IPS-20b (cell line): ENCODE results near the gene MBD3L2B.
"Not testable (repeated sequence)": the region's sequence is repeated elsewhere in the genome, so short reads cannot be mapped to it uniquely, and the experiment has no call there.

Source experiments
- H3K27ac ChIP-seq: one replicate; pipeline ENCODE4 v1.5.1; 2013; ENCODE audit warnings: low read length
- H3K27me3 ChIP-seq: 2 replicates; pipeline ENCODE4 v1.6.1; 2013; ENCODE audit warnings: mild to moderate bottlenecking, low read length, inconsistent platforms; ENCODE audit not compliant: insufficient read depth
- H3K36me3 ChIP-seq: 2 replicates; pipeline ENCODE4 v1.6.1; 2013; ENCODE audit warnings: low read depth, mild to moderate bottlenecking, inconsistent platforms, low read length, moderate library complexity; ENCODE audit not compliant: insufficient read depth
- H3K4me1 ChIP-seq: 2 replicates; pipeline ENCODE4 v1.6.1; 2013; ENCODE audit warnings: mild to moderate bottlenecking, control low read depth, inconsistent platforms, low read length, moderate library complexity; ENCODE audit not compliant: insufficient read depth
- H3K4me3 ChIP-seq: 2 replicates; pipeline ENCODE4 v1.5.1; 2013; ENCODE audit warnings: mild to moderate bottlenecking, low read length, inconsistent platforms
- H3K9ac ChIP-seq: 2 replicates; pipeline ENCODE4 v1.6.1; 2013; ENCODE audit warnings: low read depth, mild to moderate bottlenecking, inconsistent platforms, low read length, moderate library complexity
- H3K9me3 ChIP-seq: 2 replicates; pipeline ENCODE4 v1.6.1; 2013; ENCODE audit warnings: mild to moderate bottlenecking, low read depth, low read length, inconsistent platforms; ENCODE audit not compliant: insufficient read depth

The MBD3L2B gene

DNA sequence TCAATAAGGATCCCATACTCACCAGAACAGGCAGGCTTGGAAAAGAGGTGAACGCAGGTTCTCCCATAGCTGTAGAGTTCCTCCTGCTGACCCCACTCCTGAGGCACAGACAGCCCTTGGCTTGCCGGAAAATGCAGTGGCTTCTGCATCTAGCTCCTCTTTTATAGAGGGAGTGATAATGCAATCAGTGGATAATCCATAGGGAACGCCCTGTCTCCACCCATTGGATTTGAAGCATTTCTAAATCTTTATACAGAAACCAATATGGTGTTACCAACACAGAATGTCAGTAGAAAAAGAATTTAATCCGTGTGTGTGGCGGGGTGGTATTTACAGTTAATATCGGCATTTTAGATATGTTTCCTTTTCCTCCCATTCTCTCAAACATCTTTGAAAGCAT is at the start of gene MBD3L2B:
TSS of gene MBD3L2B (minus strand) at position 101 of the 400 bp plus-strand sequence. CDS start at position 67, 34 bp downstream.
- not testable (repeated sequence) for H3K36me3 ChIP-seq, H3K27ac ChIP-seq, H3K27me3 ChIP-seq, H3K9ac ChIP-seq, H3K4me1 ChIP-seq, H3K4me3 ChIP-seq
- H3K9me3 ChIP-seq: peaks cover 25% of the 10 kb centered on the region

DNA sequence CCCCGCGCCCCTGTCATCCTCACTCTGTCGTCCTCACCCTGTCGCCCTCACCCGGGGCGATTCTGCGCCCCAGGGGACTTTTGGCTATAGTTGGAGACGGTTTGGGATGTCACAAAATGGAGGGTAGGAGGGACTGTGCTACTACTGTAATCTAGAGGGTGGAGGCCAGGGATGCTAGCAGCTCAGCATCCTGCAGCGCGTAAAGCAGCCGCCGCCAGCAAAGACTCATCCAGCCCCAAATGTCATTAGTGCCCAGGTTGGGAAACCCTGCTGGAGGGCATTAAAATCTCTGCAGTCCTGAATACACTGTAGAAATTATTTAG is 48.6 kb upstream of the MBD3L2B start:
- H3K27me3 ChIP-seq: no peaks in the 10 kb centered on the region
- H3K27ac ChIP-seq: no peak overlapping the region
- no peaks in the 10 kb centered on the region for H3K4me1 ChIP-seq
- peak overlapping the region; percentile 88; the same call in 1 of the 2 replicates for H3K9ac ChIP-seq
- peaks cover 27% of the 10 kb centered on the region for H3K36me3 ChIP-seq
- peaks cover 14% of the 10 kb centered on the region; the same call in 1 of the 2 replicates for H3K9me3 ChIP-seq
- peak overlapping the region; percentile 73 for H3K4me3 ChIP-seq

DNA sequence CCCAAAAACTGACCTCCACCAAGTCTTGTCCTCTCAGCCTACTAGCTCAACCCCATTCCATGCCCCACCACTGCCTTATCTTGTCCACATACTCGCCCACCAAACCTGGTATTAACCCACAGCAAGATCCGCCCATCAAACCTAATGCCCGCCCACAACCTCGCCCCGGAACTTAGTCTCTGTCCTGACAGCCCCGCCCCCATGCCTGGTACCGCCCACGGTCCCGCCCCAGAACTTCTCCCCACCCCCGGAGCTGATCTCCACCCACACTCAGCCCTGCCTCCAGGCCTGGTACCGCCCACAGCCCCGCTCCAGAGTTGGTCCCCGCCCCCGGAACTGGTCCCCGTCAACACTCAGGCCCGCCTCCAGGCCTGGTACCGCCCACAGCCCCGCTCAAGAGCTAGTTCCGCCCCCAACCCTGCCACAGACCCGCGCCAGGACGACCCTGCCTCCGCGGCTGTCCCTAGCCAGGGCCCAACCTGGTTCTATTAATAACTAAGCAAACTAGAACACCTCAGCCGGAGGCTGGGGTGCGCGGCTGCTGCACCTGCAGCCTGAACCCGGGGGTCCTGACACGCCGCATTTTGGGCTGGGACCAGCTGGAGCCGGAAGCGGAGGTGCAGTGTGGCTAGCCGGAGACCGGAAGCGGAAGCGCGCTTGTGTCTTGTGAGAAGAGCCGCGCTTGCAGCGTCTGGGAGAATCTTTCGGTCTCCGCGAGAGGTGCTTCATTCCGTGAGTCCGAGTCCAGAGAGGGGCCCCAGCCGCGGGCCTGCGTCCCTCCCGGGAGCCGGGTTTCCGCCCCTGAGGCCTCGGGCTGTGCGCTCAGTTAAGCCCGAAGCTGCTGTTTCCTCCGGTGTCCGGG is 48.0 kb upstream of the MBD3L2B start, which contains the start of gene ZNF557:
TSS of gene ZNF557 (plus strand) at position 662 of the 862 bp plus-strand sequence. CDS start 5,372 bp downstream, outside the sequence.
- peak within 1 kb of the TSS; percentile 73 for H3K4me3 ChIP-seq
- H3K27me3 ChIP-seq: no peaks in the 10 kb centered on the region
- peak within 1 kb of the TSS; percentile 88; the same call in 1 of the 2 replicates for H3K9ac ChIP-seq
- peak within 1 kb of the TSS; percentile 94 for H3K27ac ChIP-seq
- peaks cover 14% of the 10 kb centered on the region; the same call in 1 of the 2 replicates for H3K9me3 ChIP-seq
- H3K4me1 ChIP-seq: no peaks in the 10 kb centered on the region
- peaks cover 22% of the 10 kb centered on the region for H3K36me3 ChIP-seq

DNA sequence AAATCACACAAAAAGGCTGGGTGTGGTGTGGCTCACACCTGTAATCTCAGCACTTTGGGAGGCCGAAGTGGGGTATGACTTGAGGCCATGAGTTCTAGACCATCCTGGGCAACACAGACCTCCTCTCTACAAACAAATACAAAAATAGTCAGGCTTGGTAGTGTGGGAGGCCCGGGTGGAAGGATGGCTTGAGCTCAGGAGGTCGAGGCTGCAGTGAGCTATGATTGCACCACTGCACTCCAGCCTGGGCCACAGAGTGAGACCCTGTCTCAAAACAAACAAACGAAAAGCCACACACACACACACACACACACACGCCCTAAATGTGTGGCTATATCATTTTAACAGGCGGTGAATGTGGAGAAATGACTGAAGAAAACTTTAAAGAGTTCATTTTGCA is 47.4 kb upstream of the MBD3L2B start:
- H3K27me3 ChIP-seq: no peaks in the 10 kb centered on the region
- H3K4me3 ChIP-seq: peak overlapping the region; percentile 58
- H3K36me3 ChIP-seq: peaks cover 18% of the 10 kb centered on the region
- H3K4me1 ChIP-seq: no peaks in the 10 kb centered on the region
- H3K27ac ChIP-seq: no peak overlapping the region
- H3K9me3 ChIP-seq: peaks cover 17% of the 10 kb centered on the region
- H3K9ac ChIP-seq: no peak overlapping the region

DNA sequence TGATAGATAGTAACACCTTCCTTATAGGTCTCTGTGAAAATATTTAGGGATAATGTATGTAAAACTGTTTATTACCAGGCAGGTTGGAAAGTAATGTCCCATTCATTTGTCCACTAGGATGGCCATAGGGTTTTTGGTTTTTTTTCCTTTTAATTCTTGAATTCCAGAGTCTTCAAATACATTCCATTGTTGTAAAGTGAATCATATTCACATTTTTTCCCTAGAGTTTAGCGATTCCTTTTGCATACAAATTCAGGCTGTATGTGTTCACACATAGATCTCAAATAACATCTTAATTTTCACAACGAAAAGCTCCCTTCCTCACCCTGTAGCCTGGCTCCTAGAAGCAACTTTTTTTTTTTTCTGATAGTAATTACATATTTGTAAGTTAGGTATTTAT is 46.5 kb upstream of the MBD3L2B start:
- H3K36me3 ChIP-seq: peaks cover 12% of the 10 kb centered on the region
- no peak overlapping the region for H3K4me3 ChIP-seq
- H3K9me3 ChIP-seq: peaks cover 22% of the 10 kb centered on the region
- H3K9ac ChIP-seq: no peak overlapping the region
- no peak overlapping the region for H3K27ac ChIP-seq
- no peaks in the 10 kb centered on the region for H3K4me1 ChIP-seq
- no peaks in the 10 kb centered on the region for H3K27me3 ChIP-seq

DNA sequence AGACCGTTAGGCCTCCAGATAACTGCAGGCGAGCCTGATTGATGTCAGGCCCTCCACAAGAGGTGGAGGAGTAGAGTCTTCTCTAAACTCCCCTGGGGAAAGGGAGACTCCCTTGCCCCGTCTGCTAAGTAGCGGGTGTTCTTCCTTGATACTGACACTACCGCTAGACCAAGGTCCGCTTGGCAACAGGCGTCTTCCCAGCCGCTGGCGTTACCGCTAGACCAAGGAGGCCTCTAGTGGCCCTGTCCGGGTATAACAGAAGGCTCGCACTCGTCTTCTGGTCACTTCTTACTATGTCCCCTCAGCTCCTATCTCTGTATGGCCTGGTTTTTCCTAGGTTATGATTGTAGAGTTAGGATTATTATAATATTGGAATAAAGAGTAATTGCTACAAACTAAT is 45.9 kb upstream of the MBD3L2B start:
- not testable (repeated sequence) for H3K4me1 ChIP-seq, H3K9ac ChIP-seq, H3K36me3 ChIP-seq, H3K4me3 ChIP-seq, H3K27ac ChIP-seq, H3K27me3 ChIP-seq
- H3K9me3 ChIP-seq: peaks cover 22% of the 10 kb centered on the region

DNA sequence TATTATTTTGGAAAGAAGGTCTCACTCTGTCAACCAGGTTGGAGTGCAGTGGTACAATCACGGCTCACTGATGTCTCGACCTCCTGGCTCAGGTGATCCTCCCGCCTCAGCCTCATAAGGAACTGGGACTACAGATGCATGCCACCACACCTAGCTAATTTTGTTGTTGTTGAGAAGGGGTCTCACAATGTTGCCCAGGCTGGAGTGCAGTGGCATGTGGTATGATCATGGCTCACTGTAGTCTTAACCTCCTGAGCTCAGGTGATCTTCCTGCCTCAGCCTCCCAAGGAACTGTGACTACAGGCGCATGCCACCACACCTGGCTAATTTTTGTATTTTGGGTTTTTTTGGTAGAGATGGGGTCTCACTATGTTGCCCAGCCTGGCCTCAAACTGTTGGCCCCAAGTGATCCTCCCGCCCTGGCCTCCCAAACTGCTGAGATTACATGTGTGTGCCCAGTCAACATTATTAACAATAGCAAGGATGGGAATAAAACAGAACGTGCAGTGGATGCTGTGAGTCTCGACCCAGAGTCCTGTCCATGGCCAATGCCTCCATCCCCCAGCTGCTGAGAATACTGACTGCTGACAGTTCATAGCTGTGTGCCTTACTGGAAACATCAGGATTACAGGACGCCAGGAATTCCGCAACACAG is 42.7 kb upstream of the MBD3L2B start:
- no peak overlapping the region for H3K9ac ChIP-seq
- no peaks in the 10 kb centered on the region for H3K4me1 ChIP-seq
- no peak overlapping the region for H3K27ac ChIP-seq
- H3K4me3 ChIP-seq: no peak overlapping the region
- no peaks in the 10 kb centered on the region for H3K27me3 ChIP-seq
- no peaks in the 10 kb centered on the region for H3K36me3 ChIP-seq
- peaks cover 21% of the 10 kb centered on the region for H3K9me3 ChIP-seq

DNA sequence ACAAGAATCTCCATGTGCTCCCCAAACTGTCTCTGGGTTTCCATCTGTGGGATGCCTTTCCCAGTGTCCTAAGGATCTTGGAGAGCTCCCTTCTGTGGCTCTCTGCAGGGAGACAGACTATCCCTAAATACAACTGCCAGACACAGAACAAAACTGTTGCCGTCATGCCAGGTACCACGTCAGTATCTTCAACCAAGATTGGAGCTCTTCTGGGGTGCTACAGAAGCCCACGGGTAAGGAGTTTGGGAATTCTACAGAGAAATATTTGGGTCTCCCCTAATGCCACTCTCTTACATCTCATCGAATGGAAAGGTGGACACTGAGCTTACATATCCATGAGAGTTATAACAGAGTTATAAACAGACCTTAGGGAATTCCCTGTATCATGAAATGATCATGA is 42.1 kb upstream of the MBD3L2B start:
- Histone ChIP-seq H3K27ac (no peak overlapping the region), H3K9ac (no peak overlapping the region), H3K4me3 (no peak overlapping the region), H3K4me1 (no peaks in the 10 kb centered on the region), H3K36me3 (no peaks in the 10 kb centered on the region), H3K27me3 (no peaks in the 10 kb centered on the region), H3K9me3 (peaks cover 15% of the 10 kb centered on the region)

DNA sequence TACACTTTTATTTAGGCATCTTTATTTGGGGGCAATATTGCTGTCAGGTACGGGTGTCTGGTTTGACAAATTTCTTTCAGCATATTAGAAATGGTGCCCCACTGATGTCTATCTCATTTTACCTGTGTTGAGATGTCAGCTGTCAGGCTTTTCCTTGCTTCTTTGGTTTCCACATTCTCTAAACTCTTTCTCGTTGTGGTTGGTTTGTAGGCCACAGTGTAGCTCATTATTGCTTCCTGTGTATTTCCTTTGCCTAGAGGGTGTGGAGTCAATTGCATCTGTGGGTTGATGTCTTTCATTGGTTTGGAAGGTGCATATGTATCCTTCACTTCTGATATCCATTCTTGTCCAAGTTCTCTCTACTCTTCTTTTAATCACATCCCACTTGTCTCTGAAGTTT is 38.7 kb upstream of the MBD3L2B start:
- H3K36me3 ChIP-seq, H3K27me3 ChIP-seq, H3K9ac ChIP-seq: not testable (repeated sequence)

DNA sequence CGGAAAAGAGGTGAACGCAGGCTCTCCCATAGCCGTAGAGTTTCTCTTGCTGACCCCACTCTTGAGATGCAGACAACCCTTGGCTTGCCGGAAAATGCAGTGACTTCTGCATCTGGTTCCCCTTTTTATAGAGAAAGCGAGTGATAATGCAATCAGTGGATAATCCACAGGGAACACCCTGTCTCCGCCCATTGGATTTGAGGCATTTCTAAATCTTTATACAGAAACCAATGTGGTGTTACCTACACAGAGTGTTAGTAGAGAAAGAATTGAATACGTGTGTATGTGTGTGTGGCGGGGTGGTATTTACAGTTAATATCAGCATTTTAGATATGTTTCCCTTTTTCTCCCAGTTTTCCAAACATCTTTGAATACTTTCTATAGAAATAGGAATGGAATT is 37.3 kb upstream of the MBD3L2B start, which contains the start of gene MBD3L3:
TSS of gene MBD3L3 (minus strand) at position 101 of the 400 bp plus-strand sequence. CDS start at position 30, 71 bp downstream.
- not testable (repeated sequence) for H3K9me3 ChIP-seq, H3K36me3 ChIP-seq, H3K4me1 ChIP-seq, H3K27ac ChIP-seq, H3K9ac ChIP-seq, H3K27me3 ChIP-seq, H3K4me3 ChIP-seq

More for the DNA sequence above, 38.7 kb upstream of the MBD3L2B start:
- not testable (repeated sequence) for H3K9me3 ChIP-seq, H3K4me3 ChIP-seq, H3K4me1 ChIP-seq, H3K27ac ChIP-seq

DNA sequence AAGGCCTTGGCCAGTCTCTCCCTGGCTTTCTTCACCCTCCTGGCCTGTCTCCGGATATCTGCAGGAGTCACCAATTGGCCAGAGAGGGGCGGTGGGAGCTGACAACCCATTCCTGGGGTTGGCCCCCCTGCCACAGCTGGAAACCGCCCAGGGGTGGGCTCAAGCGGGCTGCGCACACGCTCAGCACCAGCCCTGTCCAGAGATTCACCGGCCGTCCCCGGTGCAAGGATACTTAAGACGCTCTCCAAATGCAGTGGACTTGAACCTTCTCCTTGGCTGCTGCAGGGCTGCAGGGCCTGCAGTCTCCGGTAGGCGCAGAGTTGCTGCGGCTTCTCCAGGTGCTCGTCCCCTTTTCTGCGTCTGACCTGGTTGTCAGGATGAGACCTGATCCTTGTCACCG is 35.1 kb upstream of the MBD3L2B start:
- H3K4me1 ChIP-seq, H3K27me3 ChIP-seq, H3K36me3 ChIP-seq, H3K4me3 ChIP-seq, H3K9ac ChIP-seq, H3K9me3 ChIP-seq, H3K27ac ChIP-seq: not testable (repeated sequence)

DNA sequence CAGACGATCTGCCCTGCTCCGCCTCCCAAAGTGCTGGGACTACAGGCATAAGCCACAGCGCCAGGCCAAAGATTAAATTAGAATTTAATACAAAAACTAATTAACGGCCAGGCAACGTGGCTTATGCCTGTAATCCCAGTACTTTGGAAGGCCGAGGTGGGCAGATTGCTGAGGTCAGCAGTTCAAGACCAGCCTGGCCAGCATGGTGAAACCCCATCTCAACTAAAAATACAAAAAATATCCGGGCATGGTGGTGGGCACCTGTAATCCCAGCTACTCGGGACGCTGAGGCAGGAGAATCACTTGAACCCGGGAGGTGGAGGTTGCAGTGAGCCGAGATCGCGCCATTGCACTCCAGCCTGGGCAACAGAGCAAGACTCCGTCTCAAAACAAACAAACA is 34.4 kb upstream of the MBD3L2B start:
- H3K4me3 ChIP-seq, H3K9me3 ChIP-seq, H3K27ac ChIP-seq, H3K4me1 ChIP-seq, H3K27me3 ChIP-seq, H3K9ac ChIP-seq, H3K36me3 ChIP-seq: not testable (repeated sequence)
